Myocyte (in vitro differentiated cells): ENCODE results near the gene SLC35D3. TPM values are rescaled to one million over a fixed set of nuclear protein-coding genes. Genes with fewer than 3 reads are reported as not detected.
"Not testable (repeated sequence)": the region's sequence is repeated elsewhere in the genome, so short reads cannot be mapped to it uniquely, and the experiment has no call there.

Source experiments
- DNase-seq: peaks from one replicate; pipeline ENCODE4 v3.0.0-alpha.2; 2012; ENCODE audit warnings: low read depth
- polyA plus RNA-seq: library from polyadenylated mRNA; unstranded; fragments of >200 nt; gene quantifications from one replicate; pipeline ENCODE4 v1.2.1, GENCODE V29; 2012; ENCODE audit warnings: missing spikeins
- total RNA-seq: library from RNA; depleted of rRNA; stranded (reverse); fragments of >200 nt; gene quantifications from 2 replicates; pipeline ENCODE4 v1.2.3, GENCODE V29; 2014

The SLC35D3 gene
- not detected in 2 replicates for total RNA-seq
- 0.10 TPM for polyA plus RNA-seq

- DNase-seq = peak; percentile 17
Measured at GRCh38 chr6:136921936-136922684, at the start of gene SLC35D3. Gene SLC35D3 (plus strand): TSS chr6:136922301. CDS start chr6:136922429, 128 bp downstream.

- DNase-seq = peak; percentile 37
Measured at GRCh38 chr6:136873748-136874147, 48.4 kb upstream of the SLC35D3 start.

- DNase-seq = not testable (repeated sequence)
Measured at GRCh38 chr6:136876469-136876868, 45.6 kb upstream of the SLC35D3 start.

- DNase-seq = no peak
Measured at GRCh38 chr6:136880748-136881460, 41.2 kb upstream of the SLC35D3 start.

- DNase-seq = no peak
Measured at GRCh38 chr6:136886091-136886490, 36.0 kb upstream of the SLC35D3 start.

- no peak for DNase-seq
Measured at GRCh38 chr6:136887953-136888352, 34.1 kb upstream of the SLC35D3 start.

- no peak for DNase-seq
Measured at GRCh38 chr6:136889271-136890193, 32.6 kb upstream of the SLC35D3 start.

GRCh38 chr6:136890194-136890839 is 31.8 kb upstream of the SLC35D3 start:
- DNase-seq = no peak

- no peak for DNase-seq
Measured at GRCh38 chr6:136890986-136891385, 31.1 kb upstream of the SLC35D3 start.

GRCh38 chr6:136893187-136893586 is 28.9 kb upstream of the SLC35D3 start:
- no peak for DNase-seq

GRCh38 chr6:136895901-136896300 is 26.2 kb upstream of the SLC35D3 start:
- no peak for DNase-seq

- DNase-seq = no peak
Measured at GRCh38 chr6:136897071-136897470, 25.0 kb upstream of the SLC35D3 start.

- DNase-seq = peak; percentile 2
Measured at GRCh38 chr6:136901212-136901784, 20.8 kb upstream of the SLC35D3 start.

GRCh38 chr6:136904477-136904876 is 17.6 kb upstream of the SLC35D3 start:
- DNase-seq = not testable (repeated sequence)

GRCh38 chr6:136914947-136915346 is 7.2 kb upstream of the SLC35D3 start:
- DNase-seq = no peak

- DNase-seq = no peak
Measured at GRCh38 chr6:136918706-136919105, 3.4 kb upstream of the SLC35D3 start.

GRCh38 chr6:136920216-136920615 is 1.9 kb upstream of the SLC35D3 start:
- DNase-seq = peak; percentile 4

GRCh38 chr6:136920671-136921380 is 1.3 kb upstream of the SLC35D3 start:
- DNase-seq = no peak

GRCh38 chr6:136921381-136921935 is 643 bp upstream of the SLC35D3 start:
- DNase-seq = peak; percentile 12

- no peak for DNase-seq
Measured at GRCh38 chr6:136922685-136923006, 545 bp downstream of the SLC35D3 start.
